CD4-positive, alpha-beta T cell treated with Interferon gamma for 1 hour (primary cell): ENCODE data around the gene MAST4.

Experiments used
- DNase-seq: peaks from one replicate; pipeline ENCODE4 v3.0.0-alpha.2; 2020

The MAST4 gene

GRCh38 chr5:67176936-67177335 lies 580.7 kb downstream of the MAST4 start:
- DNase-seq, result peak; percentile 44

GRCh38 chr5:67178085-67178484 lies 581.9 kb downstream of the MAST4 start:
- no peak for DNase-seq

GRCh38 chr5:67178966-67179365 lies 582.8 kb downstream of the MAST4 start:
- no peak for DNase-seq

- DNase-seq, result no peak
These were observed 583.6 kb downstream of the MAST4 start for GRCh38 chr5:67179697-67180361.

GRCh38 chr5:67181648-67182221 lies 585.5 kb downstream of the MAST4 start:
- DNase-seq, result peak; percentile 28

GRCh38 chr5:67182301-67182790 lies 586.2 kb downstream of the MAST4 start:
- peak; percentile 21 for DNase-seq

GRCh38 chr5:67183859-67184258 lies 587.7 kb downstream of the MAST4 start:
- no peak for DNase-seq

- DNase-seq, result peak; percentile 22
These were observed 591.0 kb downstream of the MAST4 start for GRCh38 chr5:67187006-67187715.

GRCh38 chr5:67188274-67189078 lies 592.3 kb downstream of the MAST4 start:
- DNase-seq, result no peak

- DNase-seq, result no peak
These were observed 592.8 kb downstream of the MAST4 start for GRCh38 chr5:67189079-67189354.

- DNase-seq, result no peak
These were observed 593.7 kb downstream of the MAST4 start for GRCh38 chr5:67189931-67190330.

- DNase-seq, result no peak
These were observed 594.2 kb downstream of the MAST4 start for GRCh38 chr5:67190410-67190809.

GRCh38 chr5:67190861-67191260 lies 594.7 kb downstream of the MAST4 start:
- DNase-seq, result no peak

GRCh38 chr5:67192719-67193438 lies 596.7 kb downstream of the MAST4 start:
- DNase-seq, result no peak

- DNase-seq, result no peak
These were observed 597.2 kb downstream of the MAST4 start for GRCh38 chr5:67193439-67193807.

- peak; percentile 23 for DNase-seq
These were observed 598.0 kb downstream of the MAST4 start for GRCh38 chr5:67194166-67194565.

- peak; percentile 17 for DNase-seq
These were observed 599.4 kb downstream of the MAST4 start for GRCh38 chr5:67195406-67196275.

GRCh38 chr5:67196537-67197059 lies 600.4 kb downstream of the MAST4 start, which contains the start of gene CD180:
TSS of gene CD180 (minus strand) at chr5:67196799. CDS start at chr5:67196641, 158 bp downstream.
- DNase-seq, result peak; percentile 29

- no peak for DNase-seq
These were observed 601.3 kb downstream of the MAST4 start for GRCh38 chr5:67197536-67197935.

GRCh38 chr5:67198917-67199316 lies 602.7 kb downstream of the MAST4 start:
- DNase-seq, result no peak

GRCh38 chr5:67199859-67200258 lies 603.7 kb downstream of the MAST4 start:
- DNase-seq, result no peak
